ENCODE measurements around the gene WWTR1.

WWTR1 gene

GRCh38 chr3:149589332-149589731, 68.5 kb downstream of the WWTR1 start:
- no peak for DNase-seq

- peak; percentile 22 for DNase-seq
Observed at GRCh38 chr3:149588909-149589308, 68.9 kb downstream of the WWTR1 start.

- DNase-seq, result no peak
Observed at GRCh38 chr3:149587383-149587782, 70.4 kb downstream of the WWTR1 start.

GRCh38 chr3:149586871-149587270, 71.0 kb downstream of the WWTR1 start:
- DNase-seq, result no peak

- no peak for DNase-seq
Observed at GRCh38 chr3:149585401-149585726, 72.5 kb downstream of the WWTR1 start.

- DNase-seq, result no peak
Observed at GRCh38 chr3:149583921-149584635, 73.7 kb downstream of the WWTR1 start.

- DNase-seq, result no peak
Observed at GRCh38 chr3:149582395-149582794, 75.4 kb downstream of the WWTR1 start.

- DNase-seq, result no peak
Observed at GRCh38 chr3:149581681-149582370, 76.0 kb downstream of the WWTR1 start.

- DNase-seq, result no peak
Observed at GRCh38 chr3:149581248-149581647, 76.6 kb downstream of the WWTR1 start.

GRCh38 chr3:149579838-149580542, 77.8 kb downstream of the WWTR1 start:
- DNase-seq, result no peak

- DNase-seq, result no peak
Observed at GRCh38 chr3:149579161-149579560, 78.7 kb downstream of the WWTR1 start.

- no peak for DNase-seq
Observed at GRCh38 chr3:149577801-149578200, 80.0 kb downstream of the WWTR1 start.

- peak; percentile 45 for DNase-seq
Observed at GRCh38 chr3:149575961-149576564, 81.8 kb downstream of the WWTR1 start.

- no peak for DNase-seq
Observed at GRCh38 chr3:149575213-149575960, 82.4 kb downstream of the WWTR1 start.

GRCh38 chr3:149572796-149573414, 84.9 kb downstream of the WWTR1 start:
- DNase-seq, result no peak

- DNase-seq, result no peak
Observed at GRCh38 chr3:149571381-149571780, 86.4 kb downstream of the WWTR1 start.

GRCh38 chr3:149570016-149570415, 87.8 kb downstream of the WWTR1 start:
- DNase-seq, result no peak

GRCh38 chr3:149567381-149567780, 90.4 kb downstream of the WWTR1 start:
- DNase-seq, result no peak

GRCh38 chr3:149566292-149566975, 91.4 kb downstream of the WWTR1 start:
- DNase-seq, result no peak

- DNase-seq, result no peak
Observed at GRCh38 chr3:149564079-149564478, 93.7 kb downstream of the WWTR1 start.

GRCh38 chr3:149563114-149563513, 94.7 kb downstream of the WWTR1 start:
- no peak for DNase-seq

- DNase-seq, result no peak
Observed at GRCh38 chr3:149560617-149561016, 97.2 kb downstream of the WWTR1 start.

All from SHP77 treated with DMSO at 0.1 percent for 48 hours (cell line).